Right lobe of liver (tissue), 4 donors: ENCODE measurements around the gene SCN2A.

ENCODE experiments used
- POLR2A ChIP-seq: fragments of 450-650 bp; IDR thresholded peaks from one replicate; pipeline ENCODE4 v1.6.1; 2017; ENCODE audit warnings: antibody characterized with exemption, mild to moderate bottlenecking
- TF ChIP-seq, protein P1 (sequence below), 4 donors: fragments of 200-600 bp in 3 of 4; fragments of 450-650 bp in 1 of 4; IDR thresholded peaks; one replicate each; pipeline versions ENCODE4 v1.5.1 to v1.8.0; 2016 to 2022; ENCODE audit warnings: antibody characterized with exemption in 4 of 4, mild to moderate bottlenecking in 2 of 4
- donor health status: DM: no; HTN: no; CAD: no.
- donor health status: DM: no; HTN: no; CAD: no.
- donor health status: DM: no; HTN: yes; CAD: no.

- TF ChIP-seq, protein P1, sequence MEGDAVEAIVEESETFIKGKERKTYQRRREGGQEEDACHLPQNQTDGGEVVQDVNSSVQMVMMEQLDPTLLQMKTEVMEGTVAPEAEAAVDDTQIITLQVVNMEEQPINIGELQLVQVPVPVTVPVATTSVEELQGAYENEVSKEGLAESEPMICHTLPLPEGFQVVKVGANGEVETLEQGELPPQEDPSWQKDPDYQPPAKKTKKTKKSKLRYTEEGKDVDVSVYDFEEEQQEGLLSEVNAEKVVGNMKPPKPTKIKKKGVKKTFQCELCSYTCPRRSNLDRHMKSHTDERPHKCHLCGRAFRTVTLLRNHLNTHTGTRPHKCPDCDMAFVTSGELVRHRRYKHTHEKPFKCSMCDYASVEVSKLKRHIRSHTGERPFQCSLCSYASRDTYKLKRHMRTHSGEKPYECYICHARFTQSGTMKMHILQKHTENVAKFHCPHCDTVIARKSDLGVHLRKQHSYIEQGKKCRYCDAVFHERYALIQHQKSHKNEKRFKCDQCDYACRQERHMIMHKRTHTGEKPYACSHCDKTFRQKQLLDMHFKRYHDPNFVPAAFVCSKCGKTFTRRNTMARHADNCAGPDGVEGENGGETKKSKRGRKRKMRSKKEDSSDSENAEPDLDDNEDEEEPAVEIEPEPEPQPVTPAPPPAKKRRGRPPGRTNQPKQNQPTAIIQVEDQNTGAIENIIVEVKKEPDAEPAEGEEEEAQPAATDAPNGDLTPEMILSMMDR (IDR thresholded peaks at IDR 0.05) = no peak
- TF ChIP-seq POLR2A = no peak
Measured at GRCh38 chr2:165402162-165402561, 162.9 kb downstream of the SCN2A start.
